ENCODE results near the gene EYS. TPM values are rescaled to one million over a fixed set of nuclear protein-coding genes. Genes with fewer than 3 reads are reported as not detected.

Gene EYS
- total RNA-seq, 1 experiment from 2014 or later: not detected

GRCh38 chr6:64590965-64591675 lies 1115.9 kb downstream of the EYS start:
- no peak overlapping the region for H4K91ac ChIP-seq (ENCODE audit: insufficient read length, low read depth, low read length)
- H3K23ac ChIP-seq (ENCODE audit: insufficient read length, low read depth, low read length): no peak overlapping the region
- Mint-ChIP-seq H3K27ac (no peak overlapping the region), H3K9me3 (peaks cover 0 to 2% of the 10 kb centered on the region in 2 experiments; a peak in 2 of 5 replicates), H3K36me3 (ENCODE audit: insufficient read depth in 1 of 3, low read depth in 3 of 3) (no peaks in the 10 kb centered on the region), H3K4me1 (no peaks in the 10 kb centered on the region), H3K27me3 (ENCODE audit: low read depth) (no peaks in the 10 kb centered on the region), H3K4me3 (no peak overlapping the region)
- no peaks in the 10 kb centered on the region for H3K4me1 ChIP-seq (ENCODE audit: insufficient read depth, low read length)
- H3K79me1 ChIP-seq (ENCODE audit: insufficient read depth, low read depth, low read length, poor library complexity, severe bottlenecking): no peaks in the 10 kb centered on the region
- no peak overlapping the region for H3K14ac ChIP-seq (ENCODE audit: insufficient read depth, low read length)
- no peak overlapping the region for H4K8ac ChIP-seq (replicated peaks; ENCODE audit: insufficient read length, low read depth, low read length)
- H2BK5ac ChIP-seq (ENCODE audit: insufficient read length, low read length): no peak overlapping the region
- H4K20me1 ChIP-seq (ENCODE audit: control insufficient read depth, insufficient read depth, insufficient read length): no peaks in the 10 kb centered on the region
- H2BK120ac ChIP-seq (ENCODE audit: low read depth, low read length, poor library complexity, severe bottlenecking): no peak overlapping the region
- no peak overlapping the region for H2AFZ ChIP-seq (ENCODE audit: low read length)
- H3K18ac ChIP-seq (ENCODE audit: insufficient read length, low read depth, low read length): no peak overlapping the region
- H3K4me2 ChIP-seq (ENCODE audit: insufficient read depth, insufficient read length, low read length): no peak overlapping the region
- no peak overlapping the region for H2BK20ac ChIP-seq (ENCODE audit: low read depth, low read length, poor library complexity, severe bottlenecking)
- no peak overlapping the region for H3K9ac ChIP-seq (ENCODE audit: extremely low read depth, insufficient read length, low read length)
- H3K27me3 ChIP-seq (ENCODE audit: insufficient read depth, low read length): no peaks in the 10 kb centered on the region
- H3K4ac ChIP-seq (ENCODE audit: low read depth, low read length): no peak overlapping the region
- TF ChIP-seq CTCF (conservative IDR thresholded peaks at IDR 0.05): no peak
- no peaks in the 10 kb centered on the region for H3K9me3 ChIP-seq (ENCODE audit: control insufficient read depth, low read depth, low read length)
- no CpG with 5 or more reads among the region's 6 CpGs for WGBS (ENCODE audit: extremely low coverage, insufficient read length, low lambda C conversion rate)
- H2BK15ac ChIP-seq (ENCODE audit: low read depth, low read length): no peak overlapping the region
- H3K27ac ChIP-seq (ENCODE audit: insufficient read length, low read depth, low read length): no peak overlapping the region
- no peak overlapping the region for H3T11ph ChIP-seq (ENCODE audit: low read length)
- no peak overlapping the region for H3K56ac ChIP-seq (ENCODE audit: insufficient read length, low read depth, low read length)
- no peaks in the 10 kb centered on the region for H3K79me2 ChIP-seq (ENCODE audit: insufficient read depth, low read length)
- H3K23me2 ChIP-seq (ENCODE audit: insufficient read length, low read depth, low read length, poor library complexity, severe bottlenecking): no peaks in the 10 kb centered on the region
- H2BK12ac ChIP-seq (ENCODE audit: insufficient read length, low read depth, low read length): no peak overlapping the region
- no peak overlapping the region for H2AK5ac ChIP-seq (ENCODE audit: insufficient read length, low read length)
- no peak for DNase-seq
- H4K5ac ChIP-seq (ENCODE audit: insufficient read length, low read depth, low read length): no peak overlapping the region
